HG03108 (cell line): Measurements from ENCODE around the gene CEP131.

Source experiments
- ATAC-seq: cut with Tn5 transposase; IDR thresholded peaks from one replicate; pipeline ENCODE4 v1.9.1; 2021; ENCODE audit warnings: moderate library complexity; ENCODE audit not compliant: unreplicated experiment

Gene CEP131

GRCh38 chr17:81170727-81171494, 51.9 kb downstream of the CEP131 start:
- no peak for ATAC-seq

- ATAC-seq, result no peak
Observed at GRCh38 chr17:81169870-81170309, 52.9 kb downstream of the CEP131 start.

- ATAC-seq, result no peak
Observed at GRCh38 chr17:81167638-81168037, 55.1 kb downstream of the CEP131 start.

- ATAC-seq, result no peak
Observed at GRCh38 chr17:81167194-81167524, 55.6 kb downstream of the CEP131 start.

GRCh38 chr17:81166033-81166492, 56.7 kb downstream of the CEP131 start, which contains the start of gene AATK:
TSS of gene AATK (minus strand) at chr17:81166221. CDS start at chr17:81165992, 229 bp downstream.
- ATAC-seq, result no peak

GRCh38 chr17:81165246-81166032, 57.3 kb downstream of the CEP131 start, which contains the start of gene PVALEF:
TSS of gene PVALEF (plus strand) at chr17:81165507. CDS start at chr17:81181227, 15,720 bp downstream.
- no peak for ATAC-seq

- no peak for ATAC-seq
Observed at GRCh38 chr17:81164371-81165245, 58.2 kb downstream of the CEP131 start.

- ATAC-seq, result no peak
Observed at GRCh38 chr17:81163703-81164370, 58.9 kb downstream of the CEP131 start.

- ATAC-seq, result no peak
Observed at GRCh38 chr17:81163051-81163695, 59.6 kb downstream of the CEP131 start.

GRCh38 chr17:81162491-81162890, 60.3 kb downstream of the CEP131 start:
- no peak for ATAC-seq

- no peak for ATAC-seq
Observed at GRCh38 chr17:81161972-81162371, 60.8 kb downstream of the CEP131 start.

GRCh38 chr17:81161536-81161935, 61.2 kb downstream of the CEP131 start:
- ATAC-seq, result no peak

GRCh38 chr17:81160747-81161453, 61.9 kb downstream of the CEP131 start:
- ATAC-seq, result no peak

- no peak for ATAC-seq
Observed at GRCh38 chr17:81160306-81160705, 62.5 kb downstream of the CEP131 start.

- no peak for ATAC-seq
Observed at GRCh38 chr17:81159611-81160265, 63.0 kb downstream of the CEP131 start.

GRCh38 chr17:81158688-81159590, 63.8 kb downstream of the CEP131 start:
- ATAC-seq, result no peak

GRCh38 chr17:81157848-81158687, 64.7 kb downstream of the CEP131 start:
- no peak for ATAC-seq
